GM20000 (cell line): Measurements from ENCODE around the gene PCDHAC2.

Experiments
- DNase-seq: peaks from one replicate; pipeline ENCODE4 v3.0.0; 2012; ENCODE audit warnings: low spot score
- TF ChIP-seq, protein P1 (sequence below): IDR thresholded peaks from 2 replicates; pipeline ENCODE4 v1.5.1; 2012; ENCODE audit warnings: mild to moderate bottlenecking, control low read depth; ENCODE audit errors: extremely low read depth, missing control alignments

Gene PCDHAC2, protein sequence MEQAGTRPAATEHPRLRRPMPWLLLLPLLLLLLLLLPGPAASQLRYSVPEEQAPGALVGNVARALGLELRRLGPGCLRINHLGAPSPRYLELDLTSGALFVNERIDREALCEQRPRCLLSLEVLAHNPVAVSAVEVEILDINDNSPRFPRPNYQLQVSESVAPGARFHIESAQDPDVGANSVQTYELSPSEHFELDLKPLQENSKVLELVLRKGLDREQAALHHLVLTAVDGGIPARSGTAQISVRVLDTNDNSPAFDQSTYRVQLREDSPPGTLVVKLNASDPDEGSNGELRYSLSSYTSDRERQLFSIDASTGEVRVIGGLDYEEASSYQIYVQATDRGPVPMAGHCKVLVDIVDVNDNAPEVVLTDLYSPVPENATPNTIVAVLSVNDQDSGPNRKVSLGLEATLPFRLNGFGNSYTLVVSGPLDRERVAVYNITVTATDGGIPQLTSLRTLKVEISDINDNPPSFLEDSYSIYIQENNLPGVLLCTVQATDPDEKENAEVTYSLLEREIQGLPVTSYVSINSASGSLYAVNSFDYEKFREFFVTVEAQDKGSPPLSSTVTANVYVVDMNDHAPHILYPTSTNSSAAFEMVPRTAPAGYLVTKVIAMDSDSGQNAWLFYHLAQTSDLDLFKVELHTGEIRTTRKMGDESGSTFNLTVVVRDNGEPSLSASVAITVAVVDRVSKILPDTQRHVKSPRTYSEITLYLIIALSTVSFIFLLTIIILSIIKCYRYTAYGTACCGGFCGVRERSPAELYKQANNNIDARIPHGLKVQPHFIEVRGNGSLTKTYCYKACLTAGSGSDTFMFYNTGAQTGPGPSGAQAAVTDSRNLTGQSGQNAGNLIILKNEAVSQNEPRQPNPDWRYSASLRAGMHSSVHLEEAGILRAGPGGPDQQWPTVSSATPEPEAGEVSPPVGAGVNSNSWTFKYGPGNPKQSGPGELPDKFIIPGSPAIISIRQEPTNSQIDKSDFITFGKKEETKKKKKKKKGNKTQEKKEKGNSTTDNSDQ

DNA sequence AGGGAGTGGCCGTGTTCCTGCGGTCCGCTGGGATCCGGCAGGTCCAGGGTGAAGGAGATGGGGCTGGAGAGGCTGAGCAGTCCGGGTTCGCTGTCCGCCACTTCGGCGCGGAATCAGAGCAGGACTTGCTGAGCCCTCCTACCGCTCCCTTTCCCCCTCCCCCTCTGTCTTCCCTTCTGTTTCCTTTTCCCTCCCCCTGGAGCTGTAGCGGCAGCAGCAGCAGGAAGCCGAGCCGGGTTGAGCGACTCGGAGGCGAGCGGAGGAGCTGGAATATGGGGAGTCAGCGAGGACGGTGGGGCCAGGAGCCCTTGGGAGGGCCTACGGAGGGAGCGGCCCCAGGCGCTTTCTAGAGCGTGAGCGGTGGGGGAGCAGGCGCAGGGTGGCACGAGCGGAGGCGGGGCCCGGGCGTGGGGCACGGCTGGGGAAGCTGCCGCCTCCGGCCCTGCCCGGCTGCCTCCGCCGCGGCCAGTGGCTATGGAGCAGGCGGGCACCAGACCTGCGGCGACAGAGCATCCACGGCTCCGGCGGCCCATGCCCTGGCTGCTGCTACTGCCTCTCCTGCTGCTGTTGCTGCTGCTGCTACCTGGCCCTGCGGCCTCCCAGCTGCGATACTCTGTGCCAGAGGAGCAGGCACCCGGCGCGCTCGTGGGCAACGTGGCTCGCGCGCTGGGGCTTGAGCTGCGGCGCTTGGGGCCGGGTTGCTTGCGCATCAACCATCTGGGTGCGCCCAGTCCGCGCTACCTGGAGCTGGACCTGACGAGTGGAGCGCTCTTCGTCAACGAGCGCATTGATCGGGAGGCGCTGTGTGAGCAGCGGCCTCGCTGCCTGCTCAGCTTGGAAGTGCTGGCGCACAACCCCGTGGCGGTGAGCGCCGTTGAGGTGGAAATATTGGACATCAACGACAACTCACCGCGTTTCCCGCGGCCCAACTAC is at the start of gene PCDHAC2:
Gene PCDHAC2, plus strand, starts transcription at position 184 of the 933 bp plus-strand sequence. Its CDS starts 291 bp downstream, at position 475.
- no peak for DNase-seq
- TF ChIP-seq, protein P1, sequence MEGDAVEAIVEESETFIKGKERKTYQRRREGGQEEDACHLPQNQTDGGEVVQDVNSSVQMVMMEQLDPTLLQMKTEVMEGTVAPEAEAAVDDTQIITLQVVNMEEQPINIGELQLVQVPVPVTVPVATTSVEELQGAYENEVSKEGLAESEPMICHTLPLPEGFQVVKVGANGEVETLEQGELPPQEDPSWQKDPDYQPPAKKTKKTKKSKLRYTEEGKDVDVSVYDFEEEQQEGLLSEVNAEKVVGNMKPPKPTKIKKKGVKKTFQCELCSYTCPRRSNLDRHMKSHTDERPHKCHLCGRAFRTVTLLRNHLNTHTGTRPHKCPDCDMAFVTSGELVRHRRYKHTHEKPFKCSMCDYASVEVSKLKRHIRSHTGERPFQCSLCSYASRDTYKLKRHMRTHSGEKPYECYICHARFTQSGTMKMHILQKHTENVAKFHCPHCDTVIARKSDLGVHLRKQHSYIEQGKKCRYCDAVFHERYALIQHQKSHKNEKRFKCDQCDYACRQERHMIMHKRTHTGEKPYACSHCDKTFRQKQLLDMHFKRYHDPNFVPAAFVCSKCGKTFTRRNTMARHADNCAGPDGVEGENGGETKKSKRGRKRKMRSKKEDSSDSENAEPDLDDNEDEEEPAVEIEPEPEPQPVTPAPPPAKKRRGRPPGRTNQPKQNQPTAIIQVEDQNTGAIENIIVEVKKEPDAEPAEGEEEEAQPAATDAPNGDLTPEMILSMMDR, result no peak

DNA sequence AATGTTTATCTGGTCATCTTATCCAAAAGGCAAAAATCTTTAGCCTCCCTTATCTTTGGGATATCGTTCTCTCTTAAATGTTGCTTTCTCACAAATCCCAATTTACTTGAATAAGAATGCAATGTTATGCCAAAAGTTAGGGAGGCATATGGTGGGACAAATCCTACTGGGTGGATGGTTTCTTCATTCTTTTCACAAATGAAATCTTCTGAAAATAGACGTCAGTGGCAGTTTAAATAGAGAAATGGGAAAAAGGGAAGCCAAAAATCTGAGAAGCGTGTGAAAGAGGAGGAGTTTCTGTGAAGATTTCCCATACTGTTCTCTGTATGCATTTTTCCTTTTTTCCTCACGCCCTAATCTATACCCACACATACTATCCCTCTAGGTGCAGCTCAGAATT is 42.7 kb upstream of the PCDHAC2 start:
- no peak for DNase-seq
- TF ChIP-seq, protein P1, result no peak

DNA sequence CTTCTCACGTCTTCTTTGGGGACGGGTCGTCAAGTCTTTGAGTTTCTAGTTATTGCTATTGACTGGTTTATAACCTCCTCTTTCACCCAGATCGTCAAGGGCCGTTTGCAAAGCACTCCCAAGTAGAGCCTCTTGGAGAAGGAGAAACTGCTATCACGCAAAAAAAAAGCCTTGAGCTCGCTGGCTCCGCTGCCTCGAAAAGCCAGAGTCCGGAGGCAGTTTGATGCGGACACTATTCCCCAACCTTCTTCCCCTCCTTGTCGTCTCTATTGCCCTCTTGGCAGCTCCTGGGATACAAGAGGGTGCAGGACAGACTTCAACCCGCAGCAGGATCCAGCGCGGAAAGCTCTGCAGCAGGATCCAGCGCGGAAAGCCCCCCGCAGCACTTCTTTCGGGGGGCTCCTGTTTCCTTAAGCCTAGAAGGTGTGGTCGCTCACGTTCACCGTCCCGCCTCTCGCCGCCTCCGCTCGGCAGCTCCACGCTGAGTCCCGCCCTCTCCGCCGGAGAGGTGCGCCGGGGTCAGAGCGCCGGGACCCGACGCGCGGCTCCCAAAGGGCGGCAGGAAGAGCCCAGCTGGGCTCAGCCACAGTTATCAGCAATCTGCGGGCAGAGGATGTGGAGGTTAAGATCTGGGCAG is 40.4 kb upstream of the PCDHAC2 start, which contains the start of gene PCDHAC1:
Gene PCDHAC1, plus strand, starts transcription at position 494 of the 637 bp plus-strand sequence. CDS start 594 bp downstream, outside the sequence.
- TF ChIP-seq, protein P1, result no peak
- no peak for DNase-seq

DNA sequence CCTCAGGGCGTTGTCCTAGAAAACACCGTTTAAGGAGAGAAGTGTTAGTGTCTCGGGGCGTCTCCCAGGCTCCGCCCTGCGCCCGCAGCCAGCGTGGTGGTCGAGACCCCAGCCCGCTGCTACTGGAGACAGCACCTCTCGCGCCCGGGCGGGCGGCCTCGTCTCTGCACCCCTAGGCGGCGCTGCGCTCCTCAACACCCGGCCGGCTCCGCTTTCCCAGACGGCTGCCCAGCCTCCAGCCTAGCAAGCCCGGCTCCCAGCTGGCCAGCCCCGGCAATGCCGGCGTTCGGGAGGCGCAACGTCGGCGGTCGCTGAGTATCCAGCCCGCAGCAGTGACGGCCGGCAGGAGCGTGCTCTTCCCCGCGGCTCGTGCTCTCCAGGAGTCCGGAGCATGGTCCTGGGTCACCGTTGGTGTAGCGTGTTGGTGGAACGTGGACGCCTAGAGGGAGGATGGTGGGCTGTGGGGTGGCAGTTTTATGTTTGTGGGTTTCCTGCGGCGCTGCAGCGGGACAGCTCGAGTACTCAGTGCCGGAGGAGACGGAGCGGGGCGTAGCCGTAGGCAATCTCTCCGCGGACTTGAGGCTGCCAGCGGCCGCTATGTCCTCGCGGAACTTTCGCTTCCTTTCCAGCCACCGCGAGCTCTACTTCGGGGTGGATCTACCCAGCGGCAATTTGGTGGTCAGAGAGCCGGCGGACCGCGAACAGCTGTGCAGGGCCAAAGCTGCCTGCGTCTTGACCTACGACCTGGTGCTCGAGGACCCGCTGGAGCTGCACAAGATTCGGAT is 39.6 kb upstream of the PCDHAC2 start:
- DNase-seq, result no peak
- TF ChIP-seq, protein P1, result no peak

DNA sequence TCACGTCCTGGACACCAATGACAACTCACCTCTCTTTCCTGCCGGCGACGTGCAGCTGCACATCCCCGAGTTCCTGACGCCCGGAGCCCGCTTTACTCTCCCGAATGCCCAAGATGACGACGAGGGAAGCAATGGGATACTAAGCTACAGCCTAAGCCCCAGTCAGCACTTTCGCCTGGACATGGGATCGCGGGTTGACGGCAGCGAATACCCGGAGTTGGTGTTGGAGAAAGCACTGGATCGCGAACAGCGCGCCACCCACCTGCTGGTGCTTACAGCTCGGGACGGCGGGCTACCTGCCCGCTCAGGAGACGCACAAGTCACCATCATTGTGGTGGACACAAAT is 39.1 kb upstream of the PCDHAC2 start:
- DNase-seq, result no peak
- TF ChIP-seq, protein P1, result no peak
